Gastrocnemius medialis (tissue), 4 donors: ENCODE measurements around the gene KCTD15. TPM values are rescaled to one million over a fixed set of nuclear protein-coding genes. Genes with fewer than 3 reads are reported as not detected.

Source experiments
- ATAC-seq, 2 donors: fragments of 150-250 bp; one replicate each; pipeline ENCODE4 v1.9.1; 2016
- DNase-seq, 2 donors: peaks; one replicate each; pipeline ENCODE4 v3.0.0-alpha.2; 2019
- H3K27ac ChIP-seq, 4 donors: fragments of 200-600 bp; sonication (generic); 1 replicate in 1 of 4; 2 replicates in 3 of 4; pipeline ENCODE4 v1.5.1; 2016 to 2018; ENCODE audit warnings: mild to moderate bottlenecking in 2 of 4, moderate library complexity in 1 of 4
- H3K27me3 ChIP-seq, 3 donors: fragments of 200-600 bp; sonication (generic) in 2 of 3; 1 replicate in 1 of 3; 2 replicates in 2 of 3; pipeline versions ENCODE4 v1.5.1 to v1.6.0; 2016 to 2019; ENCODE audit warnings: mild to moderate bottlenecking in 1 of 3, moderate library complexity in 1 of 3
- H3K36me3 ChIP-seq, 2 donors: fragments of 200-600 bp; sonication (generic) in 1 of 2; one replicate each; pipeline ENCODE4 v1.5.1; 2017 to 2018
- H3K4me1 ChIP-seq, 2 donors: fragments of 200-600 bp; sonication (generic) in 1 of 2; one replicate each; pipeline ENCODE4 v1.5.1; 2016 to 2017; ENCODE audit warnings: mild to moderate bottlenecking in 2 of 2
- H3K4me3 ChIP-seq, 4 donors: fragments of 200-600 bp; sonication (generic) in 3 of 4; 1 replicate in 1 of 4; 2 replicates in 3 of 4; pipeline ENCODE4 v1.5.1; 2016 to 2019; ENCODE audit warnings: mild to moderate bottlenecking in 2 of 4
- H3K9me3 ChIP-seq, 3 donors: fragments of 200-600 bp; sonication (generic) in 2 of 3; 1 replicate in 1 of 3; 2 replicates in 2 of 3; pipeline ENCODE4 v1.5.1; 2016 to 2019
- CTCF ChIP-seq, 5 experiments: fragments of 450-650 bp in 3 of 5; fragments of 200-600 bp in 2 of 5; sonication (generic) in 2 of 5; IDR thresholded peaks in 4 of 5; conservative IDR thresholded peaks in 1 of 5; 1 replicate in 4 of 5; 2 replicates in 1 of 5; pipeline ENCODE4 v1.5.1; 2016 to 2019; ENCODE audit warnings: antibody characterized with exemption in 5 of 5, mild to moderate bottlenecking in 3 of 5, moderate library complexity in 3 of 5
- POLR2A ChIP-seq, 2 donors: fragments of 450-650 bp; IDR thresholded peaks; one replicate each; pipeline ENCODE4 v1.6.1; 2017; ENCODE audit warnings: antibody characterized with exemption in 2 of 2, mild to moderate bottlenecking in 2 of 2, moderate library complexity in 2 of 2
- in situ Hi-C, 4 donors: fragments of 200-750 bp; cut with MboI; loops; one replicate each; pipeline versions ENCODE4 v1.15.0 to v1.8.0; 2017; ENCODE audit warnings: low sequenced_read_pairs in 4 of 4
- intact Hi-C: fragments of 100-400 bp; cut with DNase I; formaldehyde crosslinking; loops from one replicate; pipeline ENCODE4 v1.15.1; 2023; ENCODE audit warnings: low total_unique reads
- total RNA-seq, 4 donors: library from RNA; depleted of rRNA; stranded (reverse); fragments of >200 nt; gene quantifications; one replicate each; pipeline versions ENCODE4 v1.1.0 to v1.2.3, GENCODE V29; 2016

The KCTD15 gene
- total RNA-seq, 4 donors from 2014 or later: 1.9 to 14.8 (median 5.8) TPM

- H3K27me3 ChIP-seq: no peaks in the 10 kb centered on the region
- no peaks in the 10 kb centered on the region for H3K4me1 ChIP-seq
- no peaks in the 10 kb centered on the region for H3K9me3 ChIP-seq
- no peak overlapping the region for H3K27ac ChIP-seq
- no peak overlapping the region for H3K4me3 ChIP-seq
- ATAC-seq (no peak), DNase-seq (no peak)
- no peaks in the 10 kb centered on the region for H3K36me3 ChIP-seq
- TF ChIP-seq CTCF (IDR thresholded peaks at IDR 0.05 in 4 of 5, conservative IDR thresholded peaks at IDR 0.05 in 1 of 5): no peak
- no peak for TF ChIP-seq POLR2A (IDR thresholded peaks at IDR 0.05)
- intact Hi-C loops: no loop called here
- in situ Hi-C loops: no loop called here
These were observed 9.8 kb downstream of the KCTD15 start for GRCh38 chr19:33806434-33806881.

- DNase-seq (no peak), ATAC-seq (no peak)
- Histone ChIP-seq H3K36me3 (no peaks in the 10 kb centered on the region), H3K4me3 (no peak overlapping the region), H3K27ac (no peak overlapping the region), H3K4me1 (no peaks in the 10 kb centered on the region), H3K9me3 (no peaks in the 10 kb centered on the region), H3K27me3 (no peaks in the 10 kb centered on the region)
- no peak for TF ChIP-seq CTCF (IDR thresholded peaks at IDR 0.05 in 4 of 5, conservative IDR thresholded peaks at IDR 0.05 in 1 of 5)
- no peak for TF ChIP-seq POLR2A (IDR thresholded peaks at IDR 0.05)
- intact Hi-C loops (no loop called here), in situ Hi-C loops (no loop called here)
These were observed 11.7 kb downstream of the KCTD15 start for GRCh38 chr19:33808399-33808798.

GRCh38 chr19:33809960-33810359 is 13.3 kb downstream of the KCTD15 start:
- ATAC-seq: no peak
- TF ChIP-seq CTCF (IDR thresholded peaks at IDR 0.05 in 4 of 5, conservative IDR thresholded peaks at IDR 0.05 in 1 of 5) (no peak), POLR2A (IDR thresholded peaks at IDR 0.05) (no peak)

GRCh38 chr19:33810821-33811220 is 14.2 kb downstream of the KCTD15 start:
- no peaks in the 10 kb centered on the region for H3K9me3 ChIP-seq
- no peak for TF ChIP-seq POLR2A (IDR thresholded peaks at IDR 0.05)
- no peak for TF ChIP-seq CTCF (IDR thresholded peaks at IDR 0.05 in 4 of 5, conservative IDR thresholded peaks at IDR 0.05 in 1 of 5)
- intact Hi-C loops: no loop called here
- H3K27me3 ChIP-seq: no peaks in the 10 kb centered on the region
- H3K4me3 ChIP-seq: no peak overlapping the region
- in situ Hi-C loops: no loop called here
- no peak overlapping the region for H3K27ac ChIP-seq
- no peak for DNase-seq
- H3K4me1 ChIP-seq: no peaks in the 10 kb centered on the region
- H3K36me3 ChIP-seq: no peaks in the 10 kb centered on the region
- no peak for ATAC-seq

More at GRCh38 chr19:33809960-33810359, 13.3 kb downstream of the KCTD15 start:
- no peak overlapping the region for H3K4me3 ChIP-seq
- H3K36me3 ChIP-seq: no peaks in the 10 kb centered on the region
- DNase-seq: no peak
- no peaks in the 10 kb centered on the region for H3K9me3 ChIP-seq
- in situ Hi-C loops (no loop called here), intact Hi-C loops (no loop called here)
- no peaks in the 10 kb centered on the region for H3K4me1 ChIP-seq
- H3K27ac ChIP-seq: no peak overlapping the region
- no peaks in the 10 kb centered on the region for H3K27me3 ChIP-seq

GRCh38 chr19:33811246-33811645 is 14.6 kb downstream of the KCTD15 start:
- ATAC-seq (no peak), DNase-seq (no peak)
- Histone ChIP-seq H3K27me3 (no peaks in the 10 kb centered on the region), H3K4me3 (no peak overlapping the region), H3K27ac (no peak overlapping the region), H3K4me1 (no peaks in the 10 kb centered on the region), H3K9me3 (no peaks in the 10 kb centered on the region), H3K36me3 (no peaks in the 10 kb centered on the region)
- in situ Hi-C loops: no loop called here
- intact Hi-C loops: no loop called here
- TF ChIP-seq POLR2A (IDR thresholded peaks at IDR 0.05) (no peak), CTCF (IDR thresholded peaks at IDR 0.05 in 4 of 5, conservative IDR thresholded peaks at IDR 0.05 in 1 of 5) (no peak)
